ENCODE measurements around the gene HOXA6.
A peak's percentile ranks its signal among the peaks of the same experiment; 100 is the strongest.

The HOXA6 gene

GRCh38 chr7:27095897-27096767 lies 51.4 kb downstream of the HOXA6 start, which contains the start of gene HOXA1:
TSS of gene HOXA1 (minus strand) at chr7:27096000. CDS start at chr7:27095912, 88 bp downstream.
- peak; percentile 83 for DNase-seq

Data from CD4-positive, alpha-beta T cell treated with Interleukin-6 for 4 hours (primary cell).